ENCODE results near the gene VASH1.

DNA sequence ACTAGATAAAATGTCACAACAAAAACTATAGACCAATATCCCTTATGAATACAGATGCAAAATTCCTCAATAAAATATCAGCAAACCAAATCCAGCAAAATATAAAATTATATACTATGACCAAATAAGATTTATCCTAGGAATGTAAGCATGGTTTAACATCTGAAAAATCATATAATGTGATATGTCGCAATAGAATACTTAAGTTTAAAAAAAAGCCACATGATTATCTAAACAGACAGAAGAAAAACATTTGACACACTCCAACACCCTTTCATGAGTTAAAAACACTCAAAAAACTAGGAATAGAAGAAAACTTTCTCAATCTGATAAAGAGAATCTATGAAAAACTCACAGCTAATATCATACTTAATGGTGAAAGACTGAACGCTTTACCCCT is 31.2 kb downstream of the VASH1 start:
- no peak for TF ChIP-seq POLR2AphosphoS5 (IDR thresholded peaks at IDR 0.05)
- TF ChIP-seq, protein P1, sequence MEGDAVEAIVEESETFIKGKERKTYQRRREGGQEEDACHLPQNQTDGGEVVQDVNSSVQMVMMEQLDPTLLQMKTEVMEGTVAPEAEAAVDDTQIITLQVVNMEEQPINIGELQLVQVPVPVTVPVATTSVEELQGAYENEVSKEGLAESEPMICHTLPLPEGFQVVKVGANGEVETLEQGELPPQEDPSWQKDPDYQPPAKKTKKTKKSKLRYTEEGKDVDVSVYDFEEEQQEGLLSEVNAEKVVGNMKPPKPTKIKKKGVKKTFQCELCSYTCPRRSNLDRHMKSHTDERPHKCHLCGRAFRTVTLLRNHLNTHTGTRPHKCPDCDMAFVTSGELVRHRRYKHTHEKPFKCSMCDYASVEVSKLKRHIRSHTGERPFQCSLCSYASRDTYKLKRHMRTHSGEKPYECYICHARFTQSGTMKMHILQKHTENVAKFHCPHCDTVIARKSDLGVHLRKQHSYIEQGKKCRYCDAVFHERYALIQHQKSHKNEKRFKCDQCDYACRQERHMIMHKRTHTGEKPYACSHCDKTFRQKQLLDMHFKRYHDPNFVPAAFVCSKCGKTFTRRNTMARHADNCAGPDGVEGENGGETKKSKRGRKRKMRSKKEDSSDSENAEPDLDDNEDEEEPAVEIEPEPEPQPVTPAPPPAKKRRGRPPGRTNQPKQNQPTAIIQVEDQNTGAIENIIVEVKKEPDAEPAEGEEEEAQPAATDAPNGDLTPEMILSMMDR (IDR thresholded peaks at IDR 0.05): no peak
- no peak for TF ChIP-seq POLR2A (IDR thresholded peaks at IDR 0.05)

All from breast epithelium (tissue), 3 donors.